Measurements from ENCODE around the gene TEN1.
A peak's percentile ranks its signal among the peaks of the same experiment; 100 is the strongest.

TEN1 gene

DNA sequence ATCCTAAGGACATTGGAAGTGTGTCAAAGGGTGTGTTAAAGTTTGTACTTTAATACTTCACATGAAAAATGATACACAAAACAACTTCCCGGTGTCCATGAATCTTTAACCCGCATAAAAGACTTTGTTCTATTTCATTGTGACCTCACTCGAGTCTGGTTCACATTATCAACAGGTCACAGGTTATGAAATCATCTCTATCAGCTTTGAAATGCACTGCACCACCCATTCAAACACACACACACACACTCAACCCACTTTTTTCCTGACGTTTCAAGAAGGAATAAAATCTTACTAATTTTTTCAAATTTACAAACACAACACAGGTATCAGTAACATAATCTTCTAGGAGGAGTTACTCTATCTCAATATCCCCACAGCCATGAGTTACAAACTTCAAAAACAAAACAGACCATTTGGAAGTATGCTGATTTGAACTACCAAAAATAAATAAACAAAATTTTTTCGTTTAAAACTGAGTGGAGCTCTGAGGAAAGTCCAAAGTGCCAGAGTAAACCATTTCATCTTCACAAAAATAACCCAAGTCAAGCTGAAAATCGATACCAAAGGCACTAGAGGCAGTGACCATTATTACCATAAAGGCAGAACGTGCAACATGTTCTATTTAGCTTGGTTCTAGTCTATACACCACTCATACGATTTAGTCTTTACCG, 2.7 kb upstream of the TEN1 start:
- DNase-seq (ENCODE audit: low read depth): no peak

DNA sequence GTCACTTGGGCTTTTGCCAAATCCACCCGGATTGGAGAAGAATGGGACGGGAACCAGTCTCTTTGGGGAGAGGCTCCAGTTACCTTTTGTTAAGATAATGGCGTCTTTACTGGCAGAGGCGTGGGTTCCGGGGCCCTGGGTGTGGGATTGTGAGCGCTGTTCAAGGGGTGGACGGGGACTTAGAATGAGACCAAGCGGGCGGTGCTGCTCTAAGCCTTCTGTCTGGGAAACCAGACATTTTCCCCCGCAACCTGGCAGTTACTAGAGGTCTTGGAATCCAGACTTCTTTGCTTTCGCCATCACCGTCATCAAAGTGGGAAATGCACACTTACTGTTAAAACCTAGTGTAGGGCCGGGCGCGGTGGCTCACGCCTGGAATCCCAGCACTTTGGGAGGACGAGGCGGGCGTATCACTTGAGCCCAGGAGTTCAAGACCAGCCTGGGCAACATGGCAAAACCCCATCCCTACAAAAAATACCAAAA, 706 bp downstream of the TEN1 start:
- no peak for DNase-seq (ENCODE audit: low read depth)

DNA sequence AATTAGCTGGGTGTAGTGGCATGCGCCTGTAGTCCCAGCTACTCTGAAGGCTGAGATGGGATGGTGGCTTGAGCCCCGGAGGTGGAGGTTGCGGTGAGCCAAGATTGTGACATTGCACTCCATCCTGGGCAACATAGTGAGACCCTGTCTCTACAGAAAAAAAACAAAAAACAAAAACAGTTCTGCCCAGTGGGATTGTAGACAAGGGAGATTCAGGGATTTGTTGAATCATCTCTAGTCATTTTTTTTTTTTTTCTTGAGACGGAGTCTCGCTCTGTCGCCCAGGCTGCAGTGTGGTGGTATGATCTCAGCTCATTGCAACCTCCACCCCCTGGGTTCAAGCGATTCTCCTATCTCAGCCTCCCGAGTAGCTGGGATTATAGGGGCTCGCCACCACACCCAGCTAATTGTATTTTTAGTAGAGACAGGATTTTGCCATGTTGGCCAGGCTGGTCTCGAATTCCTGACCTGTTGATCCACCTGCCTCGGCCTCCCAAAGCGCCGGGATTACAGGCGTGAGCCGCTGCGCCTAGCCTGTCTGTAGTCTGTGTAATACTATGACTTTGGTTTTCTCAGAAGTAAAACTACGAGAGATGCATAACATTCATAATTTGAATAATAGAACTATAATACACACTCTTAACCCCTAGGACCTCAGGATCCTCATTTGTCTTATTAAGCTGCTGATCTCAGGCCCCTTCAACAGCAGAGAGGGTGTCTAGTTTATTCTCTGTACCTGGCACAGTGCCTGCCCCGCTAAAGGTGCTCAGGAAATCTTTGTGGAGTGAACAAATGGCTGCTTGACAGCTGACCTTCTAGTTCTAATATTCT, 1.4 kb downstream of the TEN1 start:
- no peak for DNase-seq (ENCODE audit: low read depth)

DNA sequence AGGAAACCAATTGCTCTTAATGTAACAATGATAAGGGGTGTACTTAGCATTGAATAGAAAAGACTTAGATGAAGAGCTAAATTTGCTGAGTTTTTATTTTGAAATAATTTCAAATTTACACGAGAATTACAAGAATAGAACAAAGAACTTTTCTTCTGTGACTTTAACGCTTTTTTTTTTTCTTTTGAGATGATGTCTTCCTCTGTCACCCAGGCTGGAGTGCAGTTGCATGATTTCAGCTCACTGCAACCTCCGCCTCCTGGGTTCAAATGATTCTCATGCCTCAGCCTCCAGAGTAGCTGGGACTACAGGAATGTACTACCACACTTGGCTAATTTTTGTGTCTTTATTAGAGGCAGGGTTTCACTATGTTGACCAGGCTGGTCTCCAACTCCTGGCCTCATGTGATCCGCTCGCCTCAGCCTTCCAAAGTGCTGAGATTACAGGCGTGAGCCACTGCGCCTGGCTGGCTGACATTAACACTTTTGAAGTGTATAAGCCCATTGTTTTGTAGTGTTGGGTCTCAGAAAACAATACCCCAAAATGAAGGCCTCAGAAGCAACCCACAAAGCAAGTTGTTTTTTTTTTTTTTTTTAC, 2.1 kb downstream of the TEN1 start:
- DNase-seq (ENCODE audit: low read depth): no peak

DNA sequence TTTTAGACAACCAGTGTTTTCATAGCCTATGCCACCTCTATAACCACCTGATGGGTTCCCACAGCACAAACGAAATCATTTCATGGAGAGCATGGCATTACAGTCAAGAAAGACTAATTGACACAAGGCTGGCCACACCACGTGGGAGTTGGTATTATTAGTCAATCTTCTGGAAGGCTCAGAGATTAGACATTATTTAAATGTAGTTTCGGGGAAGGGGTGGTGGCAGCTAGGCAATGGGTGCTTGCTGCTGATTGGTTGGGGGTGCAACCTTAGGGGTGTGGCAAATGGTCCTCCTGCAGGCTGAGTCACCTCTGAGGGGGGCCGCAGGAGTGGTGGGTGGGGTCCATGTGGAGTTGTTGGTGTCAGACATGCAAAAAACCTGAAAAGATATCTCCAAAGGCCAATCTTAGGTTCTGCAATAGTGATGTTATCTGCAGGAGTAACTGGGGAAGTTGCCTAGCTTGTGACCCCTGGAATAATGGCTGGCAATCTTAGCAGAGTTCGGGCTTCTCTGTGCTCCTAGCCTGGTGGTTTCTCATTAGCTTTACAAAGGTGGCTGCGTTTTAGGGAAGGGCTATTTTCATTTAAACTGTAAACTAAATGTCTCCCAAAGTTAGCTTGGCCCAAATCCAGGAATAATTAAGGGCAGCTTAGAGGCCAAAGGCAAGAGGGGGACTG, 4.6 kb downstream of the TEN1 start:
- DNase-seq (ENCODE audit: low read depth): no peak

DNA sequence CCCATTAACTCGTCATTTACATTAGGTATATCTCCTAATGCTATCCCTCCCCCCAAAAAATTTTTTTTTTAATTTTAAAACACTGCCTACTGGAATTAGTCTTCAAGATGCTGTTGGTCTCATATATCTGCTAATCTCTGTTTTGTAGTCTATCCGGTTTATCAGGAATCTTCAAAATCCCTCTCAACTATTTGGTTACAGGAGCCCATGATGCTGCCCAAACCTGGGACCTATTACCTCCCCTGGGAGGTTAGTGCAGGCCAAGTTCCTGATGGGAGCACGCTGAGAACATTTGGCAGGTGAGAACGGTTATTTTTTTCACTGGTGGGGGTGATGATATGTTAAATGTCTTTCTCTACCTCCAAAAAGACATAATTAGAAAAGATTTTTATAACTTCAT, 6.9 kb downstream of the TEN1 start:
- DNase-seq (ENCODE audit: low read depth): no peak

DNA sequence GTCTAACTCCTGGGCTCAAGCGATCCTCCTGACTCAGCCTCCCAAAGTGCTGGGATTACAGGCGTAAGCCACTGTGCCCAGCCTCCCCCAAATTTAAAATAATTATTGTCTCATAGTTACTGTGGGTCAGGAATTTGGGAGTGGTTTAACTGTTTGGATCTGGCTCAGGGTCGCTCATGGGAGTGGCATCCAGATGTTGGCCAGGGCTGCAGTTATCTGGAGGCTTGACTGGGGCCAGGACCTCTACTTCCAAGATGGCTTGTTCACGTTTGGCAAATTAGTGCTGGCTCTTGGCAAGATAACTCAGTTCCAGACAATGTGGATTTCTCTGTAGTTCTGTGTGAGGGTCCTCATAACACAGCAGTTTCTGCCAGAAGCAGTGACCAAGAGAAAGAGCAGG, 8.0 kb downstream of the TEN1 start:
- DNase-seq (ENCODE audit: low read depth): no peak

DNA sequence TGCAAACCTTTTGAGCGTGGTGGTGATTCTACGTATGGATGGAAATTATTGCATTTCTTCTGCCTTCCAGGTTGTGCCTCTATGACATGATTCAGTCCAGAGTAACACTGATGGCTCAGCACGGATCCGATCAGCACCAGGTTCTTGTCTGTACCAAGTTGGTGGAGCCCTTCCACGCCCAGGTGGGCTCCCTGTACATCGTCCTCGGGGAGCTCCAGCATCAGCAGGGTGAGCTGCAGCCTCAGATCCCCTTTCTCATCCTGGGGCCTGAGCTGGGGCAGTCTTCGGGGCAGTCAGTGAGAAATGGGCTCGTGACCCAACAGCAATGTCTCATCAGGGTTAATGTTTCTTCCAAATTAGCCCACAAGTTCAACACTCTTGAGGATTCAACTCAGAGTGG, 12.4 kb downstream of the TEN1 start:
- no peak for DNase-seq (ENCODE audit: low read depth)

DNA sequence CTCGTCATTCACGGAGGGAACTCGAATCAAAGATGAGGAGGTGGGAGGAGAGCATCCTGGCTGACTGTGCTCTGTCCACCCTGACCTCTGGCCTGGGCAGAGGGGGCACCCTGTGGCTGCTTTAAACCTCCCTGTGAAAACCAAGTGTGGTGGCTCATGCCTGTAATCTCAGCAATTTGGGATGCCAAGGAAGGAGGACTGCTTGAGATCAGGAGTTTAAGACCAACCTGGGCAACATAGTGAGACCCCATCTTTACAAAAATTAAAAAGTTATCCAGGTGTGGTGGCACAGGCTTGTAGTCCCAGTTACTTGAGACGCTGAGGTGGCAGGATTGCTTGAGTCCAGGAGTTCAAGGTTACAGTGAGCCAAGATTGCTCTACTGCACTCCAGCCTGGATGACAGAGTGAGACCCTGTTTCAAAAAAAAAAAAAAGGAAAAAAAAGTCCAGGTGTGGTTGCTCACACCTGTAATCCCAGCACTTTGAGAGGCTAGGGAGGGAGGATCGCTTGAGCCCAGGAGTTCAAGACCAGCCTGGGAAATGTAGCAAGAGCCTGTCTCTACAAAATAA, 15.8 kb downstream of the TEN1 start:
- DNase-seq (ENCODE audit: low read depth): no peak

DNA sequence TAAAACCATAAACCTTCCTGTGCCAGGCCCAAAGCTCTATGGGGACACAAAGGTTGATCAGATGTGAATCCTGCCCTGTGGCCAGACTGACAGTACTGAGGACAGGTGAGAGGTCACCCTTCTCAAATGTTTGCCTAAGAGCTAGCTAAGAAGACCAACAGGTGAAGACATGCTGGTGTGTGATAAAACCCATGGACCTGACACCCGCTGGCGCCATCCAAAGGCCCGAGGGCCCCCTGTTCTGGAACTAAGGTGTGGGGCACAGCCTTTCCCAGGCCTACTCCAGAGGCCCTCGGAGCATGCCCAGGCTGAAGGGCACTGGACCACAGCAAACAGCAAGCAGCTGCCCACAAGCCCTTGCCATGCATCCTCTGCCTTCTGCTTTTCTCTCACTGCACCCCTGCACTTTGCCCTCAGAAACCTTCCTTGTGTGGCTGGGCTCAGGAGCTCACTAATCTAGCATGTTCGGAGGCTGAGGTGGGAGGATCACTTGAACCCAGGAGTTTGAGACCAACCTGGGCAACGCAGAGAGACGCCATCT, 16.4 kb downstream of the TEN1 start:
- DNase-seq (ENCODE audit: low read depth): no peak

DNA sequence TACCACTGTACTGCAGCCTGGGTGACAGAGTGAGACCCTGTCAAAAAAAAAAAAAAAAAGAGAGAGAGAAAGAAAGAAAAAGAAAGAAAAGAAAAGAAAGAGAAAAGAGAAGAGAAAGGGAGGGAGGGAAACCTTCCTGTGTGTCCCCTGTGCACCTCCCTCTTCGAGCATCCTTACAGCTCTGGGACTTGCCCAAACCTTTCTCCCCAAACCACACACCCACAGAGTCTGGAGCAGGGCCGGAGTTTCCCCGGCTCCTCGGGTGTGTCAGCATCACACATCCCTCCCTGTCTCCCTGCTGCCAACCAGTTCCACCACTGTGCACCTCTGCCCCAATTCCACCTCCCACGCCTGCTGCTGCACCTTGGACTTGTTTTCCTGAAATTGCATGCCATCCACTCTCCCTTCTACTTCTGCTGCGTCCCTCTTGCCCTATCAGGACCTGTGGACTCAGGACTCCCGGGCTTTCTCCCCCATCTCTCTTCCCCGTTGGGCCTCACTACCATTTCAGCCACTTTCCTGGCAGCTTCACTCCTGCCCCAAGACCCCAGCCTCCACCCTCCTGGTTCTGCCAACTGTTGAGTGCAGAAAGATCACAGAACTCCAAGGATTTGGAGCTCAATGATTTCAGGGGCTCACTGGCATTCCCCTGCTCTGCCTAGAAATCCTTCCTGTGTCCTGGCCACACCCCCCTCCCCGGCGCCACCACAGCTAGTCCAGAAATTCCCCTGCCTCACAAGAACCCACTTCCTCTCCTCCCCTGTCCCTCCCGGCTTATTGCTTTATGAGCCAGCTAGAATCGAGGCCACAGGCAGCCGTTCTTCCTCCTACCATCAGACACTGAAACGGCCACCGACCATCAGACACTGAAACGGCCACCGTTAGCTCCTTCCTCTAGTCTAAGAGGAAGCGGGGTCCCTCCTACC, 17.9 kb downstream of the TEN1 start:
- no peak for DNase-seq (ENCODE audit: low read depth)

DNA sequence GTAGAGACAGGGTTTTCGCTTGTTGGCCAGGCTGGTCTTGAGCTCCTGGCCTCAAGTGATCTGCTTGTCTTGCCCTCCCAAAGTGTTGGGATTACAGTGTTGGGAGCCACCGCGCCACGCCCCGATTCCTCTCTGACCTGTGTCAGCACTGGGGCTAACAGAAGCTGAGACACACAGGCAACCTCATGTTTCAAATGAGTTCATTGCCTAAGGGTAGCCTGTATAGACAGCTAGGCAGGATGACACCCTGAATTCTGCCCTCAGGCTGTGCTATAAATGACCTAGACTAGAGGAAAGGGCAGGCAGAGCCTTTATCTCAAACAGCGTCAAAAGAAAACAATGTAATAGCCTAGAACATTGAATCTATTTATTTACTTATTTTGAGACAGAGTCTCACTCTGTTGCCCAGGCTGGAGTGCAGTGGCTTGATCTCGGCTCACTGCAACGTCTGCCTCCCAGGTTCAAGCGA, 19.3 kb downstream of the TEN1 start:
- no peak for DNase-seq (ENCODE audit: low read depth)

DNA sequence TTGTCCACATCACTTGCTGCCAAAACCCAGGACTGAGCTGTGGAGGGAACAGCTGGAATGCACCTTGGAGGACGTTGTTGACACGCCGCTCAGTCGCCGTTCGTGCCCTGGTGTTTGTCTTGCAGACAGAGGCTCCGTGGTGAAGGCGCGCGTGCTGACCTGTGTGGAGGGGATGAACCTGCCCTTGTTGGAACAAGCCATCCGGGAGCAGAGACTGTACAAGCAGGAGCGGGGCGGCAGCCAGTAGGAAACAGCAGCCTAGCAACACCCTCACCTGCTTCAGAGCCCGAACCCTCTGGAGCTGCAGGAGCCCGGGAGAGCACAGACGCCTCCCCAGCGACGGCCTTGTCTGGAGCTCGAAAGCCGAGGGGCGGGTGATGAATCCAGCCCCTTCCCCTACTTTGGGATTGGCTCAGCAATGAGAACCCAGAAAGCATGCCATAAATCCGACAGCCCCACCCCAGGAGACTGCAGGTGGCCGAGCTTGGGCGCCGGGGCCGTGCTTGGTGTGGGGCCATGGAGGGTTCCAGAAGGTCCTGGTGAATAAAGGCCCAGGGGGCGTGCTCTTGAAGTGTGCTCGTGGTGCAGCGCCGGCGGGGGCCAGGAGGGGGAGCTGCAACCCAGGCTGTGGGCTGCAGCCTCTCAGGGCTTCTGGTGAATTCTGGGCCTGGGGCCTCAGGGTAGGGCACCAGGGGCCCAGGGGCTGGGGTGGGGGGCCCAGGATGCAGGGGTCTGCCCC, 21.1 kb downstream of the TEN1 start:
- peak; percentile 49 for DNase-seq (ENCODE audit: low read depth)

DNA sequence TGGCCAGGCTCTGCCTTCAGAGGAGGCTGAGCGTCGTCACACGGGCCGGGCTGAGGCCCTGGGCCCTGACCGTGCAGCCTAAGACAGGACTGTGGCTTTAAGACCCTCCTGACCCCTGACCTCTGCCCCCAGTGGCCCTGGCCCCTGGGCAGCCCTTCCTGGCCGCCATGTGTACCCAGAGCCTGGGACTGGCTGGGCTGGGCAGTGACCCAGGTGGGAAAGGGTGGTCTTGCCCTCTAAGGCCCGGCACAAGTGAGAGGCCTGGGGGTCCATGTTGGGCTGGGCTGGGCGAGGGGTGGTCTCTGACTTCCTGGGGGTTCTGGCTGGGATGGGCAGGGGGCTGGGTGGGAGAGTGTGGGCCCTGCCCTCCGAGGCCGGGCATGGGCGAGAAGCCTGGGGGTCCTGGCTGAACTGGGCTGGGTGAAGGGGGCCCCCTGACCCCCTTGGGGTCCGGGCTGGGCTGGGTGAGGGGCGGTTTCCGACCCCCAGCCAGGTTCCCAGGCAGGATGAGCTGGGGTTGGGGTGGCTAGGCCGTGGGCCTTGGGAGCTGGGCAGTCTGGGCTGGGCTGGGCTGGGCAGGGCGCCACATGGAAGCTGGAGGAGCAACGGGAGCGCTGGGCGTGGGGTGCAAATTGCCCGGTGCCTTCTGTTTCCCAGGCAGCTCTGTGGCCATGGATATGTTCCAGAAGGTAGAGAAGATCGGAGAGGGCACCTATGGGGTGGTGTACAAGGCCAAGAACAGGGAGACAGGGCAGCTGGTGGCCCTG, 21.9 kb downstream of the TEN1 start, which contains the start of gene CDK3:
CDK3 (plus strand) TSS at position 101 of the 767 bp plus-strand sequence; CDS start at position 672, 571 bp downstream.
- DNase-seq (ENCODE audit: low read depth): no peak

DNA sequence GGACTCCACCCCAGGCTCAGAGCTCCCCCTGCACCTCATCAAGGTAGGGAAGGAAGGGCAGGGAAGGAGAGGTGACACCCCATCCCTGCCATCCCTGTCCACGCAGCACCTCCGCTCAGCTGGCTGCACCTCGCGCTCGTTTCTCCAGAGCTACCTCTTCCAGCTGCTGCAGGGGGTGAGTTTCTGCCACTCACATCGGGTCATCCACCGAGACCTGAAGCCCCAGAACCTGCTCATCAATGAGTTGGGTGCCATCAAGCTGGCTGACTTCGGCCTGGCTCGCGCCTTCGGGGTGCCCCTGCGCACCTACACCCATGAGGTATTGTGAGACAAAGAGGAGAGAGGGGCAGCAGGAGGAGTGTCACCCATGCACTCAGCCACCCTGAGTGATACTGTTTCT, 23.1 kb downstream of the TEN1 start:
- no peak for DNase-seq (ENCODE audit: low read depth)

DNA sequence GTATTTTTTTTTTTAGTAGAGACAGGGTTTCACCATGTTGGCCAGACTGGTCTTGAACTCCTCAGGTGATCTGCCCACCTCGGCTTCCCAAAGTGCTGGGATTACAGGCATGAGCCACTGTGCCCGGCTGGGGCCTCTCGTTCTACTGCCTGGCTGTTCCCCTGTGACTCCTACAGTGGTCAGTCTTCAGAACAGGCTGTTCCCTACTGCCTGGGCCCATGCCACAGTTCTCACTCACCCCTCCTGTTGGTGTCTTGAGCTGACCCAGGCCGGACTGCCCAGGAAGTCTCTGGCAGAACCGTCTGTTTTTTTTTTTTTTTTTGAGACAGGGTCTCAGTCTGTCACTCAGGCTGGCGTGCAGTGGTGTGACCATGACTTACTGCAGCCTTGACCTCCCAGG, 24.9 kb downstream of the TEN1 start:
- DNase-seq (ENCODE audit: low read depth): no peak

DNA sequence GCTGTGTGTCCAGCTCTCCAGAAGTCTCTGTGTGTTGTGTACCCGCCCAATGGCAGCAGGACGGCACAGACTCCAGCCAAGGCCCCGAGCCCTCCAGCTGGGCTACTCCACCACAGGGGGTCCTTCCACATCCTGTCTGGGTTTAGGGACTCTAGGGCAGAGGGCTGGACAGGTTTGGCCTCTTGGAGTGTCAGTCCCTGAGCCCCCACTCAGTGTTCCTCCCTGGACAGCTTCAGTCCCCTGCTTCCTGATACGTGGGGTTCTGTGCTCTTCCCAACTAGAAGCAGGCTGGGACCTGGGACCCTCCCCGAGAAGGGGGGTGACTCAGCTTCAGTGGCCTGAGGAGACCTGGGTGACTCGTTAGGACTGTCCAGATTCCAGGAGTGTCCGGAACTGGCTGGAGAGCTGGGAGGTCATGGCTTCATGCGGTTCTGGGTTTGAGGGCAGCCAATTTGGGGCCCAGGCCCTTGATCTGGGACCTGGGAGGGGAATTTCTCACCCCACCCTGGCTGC, 25.8 kb downstream of the TEN1 start:
- DNase-seq (ENCODE audit: low read depth): no peak

DNA sequence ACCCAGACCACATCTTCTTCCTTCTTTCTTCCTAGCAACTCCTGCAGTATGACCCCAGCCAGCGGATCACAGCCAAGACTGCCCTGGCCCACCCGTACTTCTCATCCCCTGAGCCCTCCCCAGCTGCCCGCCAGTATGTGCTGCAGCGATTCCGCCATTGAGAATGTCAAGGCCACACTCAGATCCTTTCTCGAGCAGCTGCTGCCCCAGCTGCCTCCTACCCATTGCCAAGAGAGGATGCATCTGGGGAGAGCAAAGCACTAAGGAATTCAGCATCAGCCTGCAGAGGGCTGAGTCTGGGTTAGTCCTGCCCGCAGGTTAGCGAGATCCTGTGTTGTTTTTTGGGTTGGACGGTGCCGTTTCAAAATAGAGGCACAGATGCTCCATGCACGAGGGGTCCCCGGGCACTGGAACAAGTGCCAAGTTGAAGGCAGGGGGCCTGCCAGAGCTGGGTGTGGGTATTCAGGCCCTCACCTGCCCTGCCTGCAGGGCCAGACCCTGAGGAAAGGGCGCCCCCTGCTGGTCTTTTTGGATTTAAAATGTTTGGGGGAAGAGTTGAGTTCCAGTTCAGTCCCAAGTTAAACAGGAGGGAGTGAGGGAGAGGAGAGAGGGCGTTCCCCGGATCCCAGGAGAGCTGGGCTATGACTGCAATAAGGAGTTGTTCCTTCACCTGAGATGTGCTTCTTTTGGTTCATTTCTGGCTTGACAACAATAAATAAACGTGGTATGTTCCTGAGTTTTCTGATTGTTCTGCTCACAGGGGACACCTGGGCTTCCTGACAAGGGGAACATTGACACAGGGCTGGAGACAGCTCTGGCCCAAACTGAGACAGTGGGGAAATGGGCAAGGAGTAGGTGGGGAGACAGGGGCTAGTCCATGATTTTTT, 26.5 kb downstream of the TEN1 start:
- DNase-seq (ENCODE audit: low read depth): peak; percentile 70
